DMS 273 (cell line): ENCODE measurements around the gene ENAH.

ENCODE experiments used
- DNase-seq: peaks from one replicate; lab custom pipeline; 2025; ENCODE audit not compliant: unreplicated experiment; lab: John Stamatoyannopoulos, UW

ENAH gene

DNA sequence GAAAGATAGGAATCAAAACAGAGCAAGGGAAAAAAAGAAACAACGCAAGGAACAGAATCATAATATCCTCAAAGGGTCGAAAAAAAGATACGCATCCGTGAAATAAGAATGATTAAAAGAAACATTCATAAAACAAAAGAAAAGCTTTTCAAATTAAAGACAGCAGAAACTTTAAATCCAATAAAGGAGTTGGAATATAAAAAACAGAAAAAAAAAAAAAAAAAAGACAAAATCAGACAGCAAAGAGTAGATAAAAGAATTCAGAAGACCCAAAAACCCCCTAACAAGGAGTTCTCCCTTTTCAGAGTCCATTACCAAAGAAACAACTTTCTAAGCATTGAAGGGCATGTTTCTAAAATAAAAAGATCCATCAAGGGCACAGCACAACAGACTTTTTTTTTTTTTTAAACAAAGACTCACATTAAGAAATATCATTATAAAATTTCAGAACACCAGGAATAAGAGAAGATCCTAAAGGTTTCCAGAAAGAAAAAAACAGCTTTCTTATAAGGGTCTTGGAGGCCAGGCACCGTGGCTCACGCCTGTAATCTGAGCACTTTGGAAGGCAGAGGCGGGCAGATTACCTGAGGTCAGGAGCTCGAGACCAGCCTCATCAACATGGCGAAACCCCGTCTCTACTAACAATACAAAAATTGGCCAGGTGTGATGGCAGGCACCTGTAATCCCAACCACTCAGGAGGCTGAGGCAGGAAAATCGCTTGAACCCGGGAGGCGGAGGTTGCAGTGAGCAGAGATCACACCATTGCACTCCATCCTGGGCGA lies 44.7 kb downstream of the ENAH start:
- DNase-seq, result no peak

DNA sequence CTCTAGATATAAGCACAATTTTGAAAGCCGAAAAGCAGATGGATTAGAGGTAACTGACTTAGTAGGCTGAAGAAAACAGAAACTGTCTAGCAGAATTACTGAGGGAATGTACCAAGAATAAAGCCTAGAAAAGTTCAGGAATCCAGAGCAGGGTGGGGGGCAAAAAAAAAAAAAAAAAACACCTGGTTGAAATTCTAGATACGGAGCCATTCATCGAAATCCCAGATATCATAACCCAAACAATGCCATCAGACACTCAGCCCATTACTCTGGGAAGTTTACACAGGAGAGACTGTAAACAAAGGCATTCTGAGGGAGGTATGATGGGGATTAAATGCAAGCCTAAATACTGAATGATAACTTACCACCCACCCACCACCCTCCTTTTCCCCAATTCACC lies 45.6 kb downstream of the ENAH start:
- DNase-seq, result no peak

DNA sequence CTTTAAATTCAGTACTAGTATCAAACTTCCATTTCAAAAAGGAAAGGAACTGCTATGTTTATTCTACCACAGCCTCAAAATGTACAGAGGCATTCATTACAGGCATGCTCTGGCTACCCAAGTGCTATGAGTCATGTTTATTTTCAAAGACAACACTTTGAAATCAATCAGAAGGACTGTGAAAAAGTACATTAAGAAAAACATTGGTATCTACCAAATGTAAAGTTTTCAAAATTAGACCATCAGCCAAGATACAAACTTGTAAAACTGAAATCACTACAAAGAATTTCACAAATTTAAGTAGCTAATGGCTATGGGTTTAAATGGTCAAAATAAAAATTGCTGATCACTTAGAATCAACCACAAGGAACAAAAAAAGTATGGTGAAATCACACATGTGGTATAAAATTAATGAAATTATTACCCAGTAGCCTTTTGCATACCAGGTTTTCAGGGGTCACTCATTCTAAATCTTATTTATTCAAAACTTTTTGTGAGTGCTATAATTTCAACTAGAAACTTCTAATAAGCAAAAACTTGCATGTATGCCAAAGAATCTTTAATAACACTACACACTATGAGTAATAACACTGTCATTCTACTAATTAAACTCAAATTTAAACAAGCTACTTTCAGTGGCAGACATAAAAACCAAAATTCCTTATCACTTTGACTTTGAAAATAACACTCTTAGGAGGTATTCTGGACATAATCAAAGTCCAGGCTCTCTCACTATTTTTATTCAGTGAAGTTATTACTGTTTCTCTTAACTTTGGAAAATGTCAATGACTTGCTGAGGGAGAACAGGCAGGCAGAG lies 49.2 kb downstream of the ENAH start:
- DNase-seq, result peak; percentile 35

DNA sequence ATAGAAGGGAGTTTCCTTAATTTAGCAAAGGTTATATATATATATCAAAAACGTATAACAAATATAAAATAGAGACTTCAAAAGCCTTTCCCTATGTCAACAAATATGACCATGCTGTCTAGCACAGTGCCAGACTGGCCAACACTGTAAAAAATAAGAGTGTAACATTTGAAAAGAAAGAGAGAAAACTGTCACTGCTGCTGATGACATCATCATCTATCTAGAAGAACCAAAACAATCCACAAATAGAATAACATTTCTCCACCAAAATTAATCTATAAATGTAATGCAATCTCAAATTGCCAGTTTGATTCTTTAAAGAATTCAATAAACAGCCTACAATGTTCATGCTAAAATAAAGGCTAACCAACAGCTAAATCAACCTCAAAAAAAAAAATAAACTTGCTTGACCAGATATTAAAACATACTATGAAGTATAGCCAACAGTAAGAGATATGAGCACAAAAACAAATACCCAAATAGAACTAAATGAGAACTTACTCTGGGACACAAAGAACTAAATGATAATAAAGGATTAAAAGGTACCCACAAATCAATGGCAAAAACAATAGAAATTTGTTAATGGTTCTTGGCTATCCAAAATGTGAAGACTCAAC lies 50.2 kb downstream of the ENAH start:
- no peak for DNase-seq

DNA sequence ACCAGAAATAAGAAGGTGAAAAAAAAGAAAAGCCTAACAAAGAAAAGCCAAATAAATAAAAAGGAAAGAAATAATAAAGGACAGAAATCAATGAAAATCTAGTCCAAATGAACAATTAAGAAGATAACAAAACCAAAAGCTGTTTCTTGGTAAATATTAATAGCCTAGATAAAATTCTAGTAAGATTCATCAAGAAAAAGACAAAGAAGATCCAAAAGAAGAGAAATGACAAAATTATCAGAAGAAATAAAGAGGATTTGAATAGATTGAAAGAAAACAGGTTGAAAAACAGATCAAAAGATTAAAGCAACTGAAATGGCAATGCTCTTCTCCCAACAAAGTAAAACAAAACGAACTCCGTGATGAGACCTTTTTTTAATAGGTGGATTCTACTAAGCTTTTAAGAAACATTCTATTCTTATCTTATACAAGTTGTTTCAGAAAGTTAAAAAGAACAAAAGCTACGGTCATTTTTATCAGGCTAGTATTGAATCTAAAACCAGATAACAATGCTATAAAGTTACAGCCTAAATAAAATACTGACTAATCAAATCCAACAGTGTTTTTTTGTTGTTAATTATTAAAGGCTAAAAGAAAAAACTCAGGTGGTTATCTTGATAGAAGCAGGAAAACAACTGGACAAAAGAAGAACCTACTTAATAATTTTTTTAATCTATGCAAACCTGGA lies 50.9 kb downstream of the ENAH start:
- no peak for DNase-seq

DNA sequence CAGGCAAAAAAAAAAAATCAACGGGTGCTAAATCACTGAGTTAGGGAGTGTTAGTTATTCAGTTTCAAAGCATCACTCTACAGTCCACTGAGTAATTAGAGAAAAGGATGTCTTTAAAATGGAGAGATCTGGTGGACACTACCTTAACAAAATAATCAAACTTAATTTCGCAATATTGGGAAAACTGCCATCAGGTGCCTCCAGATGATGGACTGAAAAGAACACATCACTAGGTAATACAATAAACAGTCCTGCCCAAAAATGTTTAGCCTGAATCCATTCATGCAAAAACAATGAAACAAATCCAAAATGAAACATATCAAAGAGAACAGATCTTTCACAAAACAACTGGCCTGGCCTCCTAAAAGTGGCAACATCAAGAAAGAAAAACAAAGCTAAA lies 54.1 kb downstream of the ENAH start:
- no peak for DNase-seq

DNA sequence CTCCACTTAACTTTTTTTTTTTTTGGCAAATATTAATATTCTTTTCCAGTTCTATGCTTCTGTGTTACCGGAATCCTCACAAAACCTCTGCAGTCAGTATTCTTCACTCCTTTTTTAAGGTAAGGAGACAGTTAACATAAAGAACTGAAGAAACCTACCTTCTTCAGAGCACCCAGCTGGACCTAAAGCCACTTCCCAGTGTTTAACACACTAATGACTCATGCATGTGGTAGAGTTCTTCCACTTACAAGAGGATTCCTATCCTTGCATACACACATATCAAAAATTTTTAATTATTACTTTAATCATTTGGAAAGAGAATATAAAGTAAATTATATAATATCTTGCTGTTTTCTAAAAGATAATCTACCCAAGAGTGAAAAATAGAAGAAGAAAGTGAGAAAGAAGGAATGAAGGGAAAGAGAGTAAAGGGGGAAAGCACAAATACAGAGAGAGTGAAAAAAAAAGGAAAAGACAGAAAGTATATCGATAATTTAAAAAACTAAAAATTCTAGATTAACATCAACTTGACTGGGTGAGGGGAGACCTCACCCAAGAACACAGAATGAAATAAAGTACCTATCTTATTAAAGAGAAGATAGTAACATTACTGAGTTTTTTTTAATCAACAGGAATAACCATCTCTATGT lies 54.9 kb downstream of the ENAH start:
- no peak for DNase-seq

DNA sequence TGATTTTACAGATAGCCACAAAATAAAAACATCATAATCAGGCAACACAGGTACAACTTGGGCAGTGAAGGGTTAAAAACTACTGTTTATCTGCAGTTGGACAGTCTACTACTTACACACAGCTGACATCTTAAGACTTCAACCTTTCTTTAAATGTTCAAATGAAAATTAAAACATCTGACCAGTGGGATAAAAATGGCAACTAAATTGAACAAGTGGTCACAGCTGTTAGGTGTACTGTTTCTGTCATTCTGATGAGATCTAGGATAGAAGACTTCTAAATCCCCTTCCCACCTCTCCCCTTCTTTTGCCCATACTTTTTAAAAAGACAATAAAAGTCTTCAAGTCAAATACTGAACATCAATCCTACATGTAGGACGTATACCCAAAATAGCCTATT lies 56.2 kb downstream of the ENAH start:
- no peak for DNase-seq

DNA sequence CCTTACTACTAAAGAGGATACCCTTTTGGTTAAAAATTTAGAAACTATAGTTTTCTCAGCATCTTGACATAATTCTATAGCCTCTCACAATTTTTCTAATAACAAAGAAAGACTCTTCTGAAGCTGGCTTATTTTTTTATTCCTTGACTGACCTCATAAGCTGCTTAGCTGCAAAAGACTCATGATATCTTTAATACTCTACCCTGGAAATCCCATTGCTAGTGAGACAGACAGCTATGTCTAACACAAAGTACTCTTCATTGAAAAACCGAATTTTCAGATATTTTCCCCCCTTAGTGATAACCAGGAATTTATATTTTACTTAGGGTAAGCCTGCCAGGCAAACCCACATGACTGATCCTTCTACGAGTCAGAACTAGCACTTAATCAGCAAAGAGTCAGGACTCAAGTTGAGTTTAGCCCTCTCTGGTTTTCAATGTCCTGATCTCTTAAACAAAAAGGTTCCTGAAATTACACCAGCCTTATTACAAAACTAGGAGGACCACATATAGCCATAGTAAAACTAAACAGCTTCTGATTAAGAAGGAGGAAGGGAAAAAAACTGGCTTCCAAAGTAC lies 56.9 kb downstream of the ENAH start:
- DNase-seq, result no peak

DNA sequence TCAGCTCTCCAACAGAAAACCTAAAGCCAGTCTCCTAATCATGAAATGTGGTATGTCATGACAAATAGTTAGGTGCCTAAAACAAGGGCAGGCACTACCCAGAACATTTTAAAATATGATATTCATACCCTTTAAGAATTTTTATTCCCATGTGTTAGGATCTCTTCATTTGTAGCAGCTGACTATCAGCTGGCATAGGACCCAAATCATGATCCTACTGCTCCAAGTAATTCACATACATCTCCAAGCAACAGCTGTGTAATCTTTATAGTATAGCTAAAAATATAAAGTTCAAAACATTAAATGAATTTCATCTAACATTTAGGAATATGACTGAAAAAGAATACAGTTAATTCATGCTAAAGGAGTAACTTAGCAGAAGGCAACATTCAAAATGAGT lies 57.5 kb downstream of the ENAH start:
- no peak for DNase-seq

DNA sequence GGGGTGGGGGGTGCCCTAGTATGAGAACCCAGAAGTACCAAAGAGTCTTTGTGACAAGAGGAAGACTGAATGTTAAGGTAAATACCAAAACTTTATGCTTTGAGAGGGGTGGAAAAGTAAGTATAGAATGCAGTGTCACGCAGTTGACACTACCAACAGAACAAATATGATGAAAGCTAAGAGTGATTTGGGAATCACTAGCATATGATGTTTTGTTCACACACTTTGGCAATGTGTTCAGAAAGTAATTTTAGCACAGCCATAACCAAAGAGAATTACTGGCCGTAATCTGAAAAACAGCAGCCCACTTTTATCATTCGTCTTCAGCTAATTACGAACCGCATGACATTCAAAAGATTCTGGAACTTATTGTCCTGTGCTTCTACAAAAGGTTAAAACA lies 59.5 kb downstream of the ENAH start:
- DNase-seq, result no peak

DNA sequence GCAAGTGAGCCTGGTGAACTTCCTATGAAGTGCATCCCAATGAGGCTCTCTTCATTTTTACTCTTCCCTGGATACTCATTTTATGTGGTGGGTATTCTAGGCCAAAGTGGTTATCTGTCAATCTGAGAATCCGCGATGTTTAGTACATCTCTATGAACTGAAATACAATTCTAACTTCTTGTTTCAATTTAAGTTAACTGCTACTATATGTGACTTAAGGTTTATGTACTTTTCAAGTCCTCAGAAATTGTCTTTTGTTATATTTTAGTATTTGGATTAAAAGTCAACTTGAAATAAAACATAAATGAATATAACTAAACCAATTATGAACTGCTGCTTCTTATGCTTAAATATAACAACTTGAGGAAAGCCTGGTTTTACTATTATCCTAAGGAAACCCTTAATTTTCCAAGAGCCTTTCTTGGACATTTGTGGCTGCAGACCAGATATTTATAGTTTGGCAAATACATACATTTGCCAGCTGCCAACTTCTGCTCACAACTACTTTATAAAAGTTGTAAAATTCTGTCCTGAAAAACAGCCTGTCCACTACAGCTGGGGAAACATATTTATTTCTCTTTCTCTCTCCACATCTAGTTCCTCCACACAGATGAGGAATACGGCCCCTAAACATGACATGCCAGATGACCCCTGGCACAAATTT lies 60.4 kb downstream of the ENAH start:
- DNase-seq, result no peak

DNA sequence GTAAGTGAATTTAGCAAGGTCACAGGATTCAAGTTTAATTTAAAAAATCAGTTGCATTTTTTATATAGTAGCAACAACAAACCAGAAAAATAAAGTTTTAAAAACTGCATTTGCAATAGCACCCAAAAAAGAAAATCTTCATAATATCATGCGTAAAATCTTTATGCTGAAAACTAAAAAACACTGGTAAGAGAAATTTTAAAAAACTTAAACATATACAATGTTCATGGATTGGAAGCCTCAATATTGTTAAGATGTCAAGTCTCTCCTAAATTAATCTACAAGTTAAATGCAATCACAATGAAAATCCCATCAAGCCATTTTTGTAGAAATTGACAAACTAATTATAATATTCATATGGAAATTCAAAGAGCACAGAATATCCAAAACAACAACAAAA lies 65.6 kb downstream of the ENAH start:
- no peak for DNase-seq

DNA sequence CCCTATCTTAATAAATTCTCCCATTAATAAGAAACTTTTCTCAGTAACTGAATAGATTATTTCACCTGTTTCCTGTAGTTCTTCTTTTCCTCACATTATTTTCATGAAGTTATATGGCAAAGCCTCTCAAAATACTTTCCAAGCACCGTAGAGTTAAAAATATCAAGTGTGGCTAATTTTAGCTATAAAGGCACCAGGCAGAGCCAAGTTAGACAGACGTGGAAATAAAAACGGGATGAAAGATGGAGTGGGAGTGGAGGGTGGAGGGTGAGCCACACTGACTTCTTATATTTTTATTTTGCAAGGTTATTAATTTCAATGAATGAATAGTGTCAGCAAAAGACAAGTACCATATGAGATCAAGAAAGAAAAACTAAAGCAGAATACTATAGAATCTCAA lies 71.7 kb downstream of the ENAH start:
- no peak for DNase-seq

DNA sequence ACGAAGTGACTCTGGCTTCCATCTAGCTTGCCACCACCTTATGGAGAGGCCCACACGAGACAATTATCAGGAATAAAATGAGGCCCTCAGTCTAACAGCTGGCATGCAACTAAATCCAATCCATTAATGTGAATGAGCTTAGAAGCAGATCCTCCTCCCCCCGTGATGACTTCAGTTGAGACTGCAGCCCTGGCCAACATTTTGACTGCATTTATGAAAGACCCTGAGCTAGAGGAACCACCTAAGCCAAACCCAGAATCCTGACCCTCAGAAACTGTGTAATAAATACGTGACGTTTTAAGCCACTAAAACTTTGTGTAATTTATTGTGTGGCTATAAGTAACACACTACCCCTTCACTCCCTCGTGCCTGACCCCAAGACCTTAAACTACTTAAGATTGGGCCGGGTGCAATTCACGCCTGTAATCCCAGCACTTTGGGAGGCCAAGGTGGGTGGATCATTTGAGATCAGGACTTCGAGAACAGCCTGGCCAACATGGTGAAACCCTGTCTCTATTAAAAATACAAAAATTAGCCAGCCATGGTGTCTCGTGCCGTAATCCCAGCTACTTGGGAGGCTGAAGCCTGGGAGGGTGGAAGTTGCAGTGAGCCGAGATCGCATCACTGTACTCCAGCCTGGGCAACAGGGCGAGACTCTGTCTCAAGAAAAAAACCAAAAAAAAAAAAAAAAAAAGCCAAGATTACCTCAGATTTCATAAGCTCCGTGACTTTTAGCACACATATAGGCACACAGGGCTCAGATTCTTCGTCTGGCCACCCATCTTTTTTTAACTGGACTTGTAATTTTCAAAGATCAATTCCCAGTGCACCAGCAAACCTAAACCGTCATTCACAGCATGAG lies 72.5 kb downstream of the ENAH start:
- peak; percentile 93 for DNase-seq

DNA sequence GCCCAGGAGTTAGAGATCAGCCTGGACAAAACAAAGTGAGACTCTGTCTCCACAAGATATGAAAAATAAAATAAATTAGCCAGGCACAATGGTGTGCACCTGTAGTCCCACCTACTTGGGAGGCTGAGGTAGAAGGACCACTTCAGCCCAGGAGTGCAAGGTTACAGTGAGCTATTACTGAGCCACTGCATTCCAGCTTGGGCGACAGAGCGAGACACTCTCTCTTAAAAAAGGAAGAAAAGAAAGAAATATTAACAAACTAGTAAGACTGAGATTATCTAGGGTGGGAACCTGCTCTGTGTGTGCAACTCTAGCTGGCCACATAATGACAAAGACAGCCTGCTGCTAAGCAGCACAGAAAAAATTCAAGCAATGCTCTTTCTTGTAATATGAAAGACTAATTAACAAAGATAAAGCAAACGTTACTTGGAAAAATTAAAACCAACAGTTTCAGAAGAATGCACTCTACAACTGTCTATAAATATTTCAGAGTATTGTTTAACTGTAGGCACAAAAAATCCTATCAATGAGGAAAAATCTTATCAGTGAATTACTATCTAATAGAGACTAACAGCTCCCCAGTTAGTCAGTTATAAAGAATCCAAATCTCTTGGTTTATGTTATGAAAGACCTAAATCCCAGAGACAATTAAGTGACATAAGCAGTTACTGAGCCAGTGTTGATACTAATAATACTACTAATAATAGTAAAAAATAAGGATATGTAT lies 74.5 kb downstream of the ENAH start:
- DNase-seq, result no peak

DNA sequence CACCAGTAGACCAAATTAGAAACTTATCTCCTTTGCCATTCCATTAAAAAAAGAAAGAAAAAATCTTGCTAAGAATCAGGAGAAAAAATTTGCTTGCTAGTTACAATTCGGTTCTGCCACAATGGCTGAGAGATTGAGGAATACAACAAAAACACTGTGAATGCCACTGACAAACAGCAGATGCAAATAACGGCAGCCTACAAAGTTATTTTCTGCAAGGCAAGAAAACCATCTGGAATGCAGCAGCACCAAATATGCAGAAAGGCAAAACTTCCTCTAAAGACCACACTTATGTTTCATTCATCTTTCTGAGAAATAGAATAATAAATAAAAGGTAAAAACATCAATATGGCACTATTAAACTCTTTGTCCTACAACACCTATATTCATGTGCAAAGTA lies 75.7 kb downstream of the ENAH start:
- no peak for DNase-seq

DNA sequence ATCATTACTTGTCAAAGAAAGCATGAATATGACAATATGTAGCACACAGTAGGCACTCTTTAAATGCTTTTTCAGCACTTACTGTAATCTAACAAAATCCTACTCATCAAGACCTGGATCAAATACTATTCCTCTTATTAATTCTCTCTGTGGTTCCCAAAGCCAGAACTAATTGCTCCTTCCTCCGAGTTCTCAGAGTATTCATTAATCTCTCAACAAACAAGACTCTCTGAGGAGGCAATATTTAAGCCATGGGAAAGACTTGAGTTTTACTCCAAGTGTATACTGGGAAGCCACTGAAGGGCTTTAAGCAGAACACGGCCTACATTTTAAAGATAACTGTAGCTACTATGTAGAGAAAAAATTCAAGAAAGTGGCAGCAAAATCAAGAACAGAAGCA lies 79.7 kb downstream of the ENAH start:
- no peak for DNase-seq

DNA sequence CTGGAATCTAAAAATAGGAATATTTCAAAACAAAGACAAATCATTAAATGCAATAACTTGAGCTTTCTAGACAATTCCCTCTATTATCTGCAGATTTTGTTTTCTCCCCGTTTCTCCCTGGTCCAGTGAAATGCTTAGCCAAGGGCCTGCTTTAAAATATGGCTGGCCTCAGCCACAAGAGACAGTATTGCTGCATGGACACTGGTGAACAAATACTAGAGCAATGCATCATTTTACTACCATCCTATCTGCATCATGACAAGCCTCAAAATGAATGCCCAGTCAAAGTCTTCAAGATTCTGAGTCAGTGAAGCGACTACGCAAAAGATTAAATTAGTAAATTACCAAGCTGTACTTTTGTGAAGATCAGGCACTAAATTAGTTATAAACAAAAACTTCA lies 80.5 kb downstream of the ENAH start:
- DNase-seq, result no peak
